Stimulated activated CD4-positive, alpha-beta T cell treated with anti-CD3 and anti-CD28 coated beads, Interleukin-15, amount 100 ng/mL, for 1 hour (primary cell): ENCODE data around the gene TRIM7.
"Not testable (repeated sequence)": the region's sequence is repeated elsewhere in the genome, so short reads cannot be mapped to it uniquely, and the experiment has no call there.

Source experiments
- DNase-seq, 2 donors: peaks; one replicate each; pipeline ENCODE4 v3.0.0-alpha.2; 2020; ENCODE audit warnings: low read depth in 1 of 2, low spot score in 1 of 2

TRIM7 gene

GRCh38 chr5:181233088-181233800 lies 28.2 kb upstream of the TRIM7 start:
- DNase-seq: no peak

- DNase-seq: no peak
These were observed 27.6 kb upstream of the TRIM7 start for GRCh38 chr5:181232593-181232992.

GRCh38 chr5:181231432-181231831 lies 26.4 kb upstream of the TRIM7 start:
- DNase-seq: no peak

DNA sequence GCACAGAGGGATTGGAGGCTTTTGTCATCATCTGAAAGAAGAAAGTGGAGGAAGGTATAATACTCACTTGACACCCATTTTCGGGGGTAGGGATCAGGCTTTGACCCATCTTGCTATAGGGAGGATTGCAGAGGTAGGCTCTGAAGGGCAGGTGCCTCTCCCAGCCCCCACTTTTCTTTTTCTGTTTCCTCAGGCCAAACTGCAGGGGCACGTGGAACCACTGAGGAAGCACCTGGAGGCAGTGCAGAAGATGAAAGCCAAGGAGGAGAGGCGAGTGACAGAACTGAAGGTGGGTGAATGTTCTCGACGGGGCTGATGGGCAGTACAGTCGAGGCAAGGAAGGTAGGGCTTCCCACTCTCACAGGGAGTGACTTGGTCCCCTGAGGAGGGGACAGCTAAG lies 25.6 kb upstream of the TRIM7 start:
- DNase-seq: no peak

- no peak for DNase-seq
These were observed 25.0 kb upstream of the TRIM7 start for GRCh38 chr5:181229996-181230395.

DNA sequence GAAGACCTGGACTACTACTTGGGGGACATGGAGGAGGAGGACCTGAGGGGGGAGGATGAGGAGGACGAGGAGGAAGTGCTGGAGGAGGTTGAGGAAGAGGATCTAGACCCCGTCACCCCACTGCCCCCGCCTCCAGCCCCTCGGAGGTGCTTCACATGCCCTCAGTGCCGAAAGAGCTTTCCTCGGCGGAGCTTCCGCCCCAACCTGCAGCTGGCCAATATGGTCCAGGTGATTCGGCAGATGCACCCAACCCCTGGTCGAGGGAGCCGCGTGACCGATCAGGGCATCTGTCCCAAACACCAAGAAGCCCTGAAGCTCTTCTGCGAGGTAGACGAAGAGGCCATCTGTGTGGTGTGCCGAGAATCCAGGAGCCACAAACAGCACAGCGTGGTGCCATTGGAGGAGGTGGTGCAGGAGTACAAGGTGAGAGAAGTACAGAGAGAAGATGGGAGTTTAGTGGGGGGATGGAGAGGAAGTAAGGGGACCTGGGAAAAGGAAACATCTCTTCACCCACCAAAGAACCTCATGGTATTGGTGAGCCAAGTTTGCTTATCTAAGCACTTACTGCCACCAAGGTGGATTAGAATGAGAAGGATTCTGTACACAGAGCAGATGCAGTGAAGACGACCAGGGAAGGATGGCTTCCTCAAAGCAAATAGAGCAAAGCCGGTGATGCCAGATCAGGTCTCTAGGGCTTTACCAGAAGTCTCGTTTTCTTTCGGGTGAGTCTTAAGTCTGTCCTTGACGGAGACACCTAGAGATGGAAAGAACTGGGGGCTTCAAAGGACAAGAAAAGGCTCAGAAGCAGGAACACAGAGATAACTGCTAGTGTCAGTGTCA lies 19.6 kb upstream of the TRIM7 start:
- DNase-seq: no peak

DNA sequence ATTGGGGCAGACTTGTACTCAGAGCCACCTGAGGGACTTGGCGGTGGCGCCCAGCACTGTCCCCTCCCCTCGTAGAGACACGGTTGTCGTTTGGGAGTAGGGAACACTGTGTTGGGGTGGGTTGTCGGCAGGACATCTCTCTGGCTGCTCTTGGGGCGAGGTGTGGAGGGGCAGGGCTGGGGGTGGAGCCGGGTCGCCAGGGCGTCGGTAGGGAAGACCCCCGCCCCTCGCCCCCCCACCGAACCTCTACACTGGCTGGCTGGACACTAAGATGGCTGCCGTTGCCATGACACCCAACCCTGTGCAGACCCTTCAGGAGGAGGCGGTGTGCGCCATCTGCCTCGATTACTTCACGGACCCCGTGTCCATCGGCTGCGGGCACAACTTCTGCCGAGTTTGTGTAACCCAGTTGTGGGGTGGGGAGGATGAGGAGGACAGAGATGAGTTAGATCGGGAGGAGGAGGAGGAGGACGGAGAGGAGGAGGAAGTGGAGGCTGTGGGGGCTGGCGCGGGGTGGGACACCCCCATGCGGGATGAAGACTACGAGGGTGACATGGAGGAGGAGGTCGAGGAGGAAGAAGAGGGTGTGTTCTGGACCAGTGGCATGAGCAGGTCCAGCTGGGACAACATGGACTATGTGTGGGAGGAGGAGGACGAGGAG lies 18.9 kb upstream of the TRIM7 start:
- no peak for DNase-seq

GRCh38 chr5:181223058-181223728 lies 18.2 kb upstream of the TRIM7 start, which contains the start of gene TRIM41:
TRIM41 (plus strand) TSS chr5:181223281; CDS start chr5:181224000, 719 bp downstream.
- DNase-seq: peak; percentile 94 to 96

- no peak for DNase-seq
These were observed 17.6 kb upstream of the TRIM7 start for GRCh38 chr5:181222630-181223057.

DNA sequence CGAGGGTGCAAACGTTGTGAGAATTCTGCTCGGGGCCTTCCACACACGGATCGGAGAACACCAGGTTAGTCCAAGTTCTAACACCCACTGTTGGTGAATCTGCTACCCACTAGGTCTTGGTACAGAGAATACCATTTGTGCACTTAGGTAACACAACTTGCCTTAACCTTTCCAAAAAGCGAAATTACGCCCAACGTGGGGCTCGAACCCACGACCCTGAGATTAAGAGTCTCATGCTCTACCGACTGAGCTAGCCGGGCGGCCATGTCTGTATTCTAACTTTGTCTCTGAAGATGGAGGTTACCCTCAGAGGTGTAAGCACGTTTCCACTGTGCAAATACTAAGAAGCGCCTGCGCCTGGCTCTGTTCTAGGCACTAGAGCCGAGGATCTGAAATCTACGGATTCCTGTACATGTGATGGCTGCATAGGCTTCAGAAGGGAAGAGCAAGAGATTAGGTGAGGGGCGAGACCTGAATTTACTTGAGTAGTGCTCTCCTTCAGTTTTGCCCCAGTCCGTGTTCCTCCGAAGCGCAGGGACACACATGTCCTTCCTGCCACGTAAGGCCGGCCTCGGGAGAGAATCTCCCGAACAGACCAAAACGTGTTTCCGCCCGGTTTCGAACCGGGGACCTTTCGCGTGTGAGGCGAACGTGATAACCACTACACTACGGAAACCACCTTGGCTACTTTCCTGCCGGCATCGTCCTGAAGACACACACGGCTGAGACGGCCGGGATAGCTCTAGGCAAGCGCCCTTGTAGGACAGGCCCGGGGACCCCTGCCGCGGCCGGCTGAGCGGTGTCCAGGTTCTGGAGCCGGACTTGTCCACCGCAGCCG lies 17.0 kb upstream of the TRIM7 start:
- peak; percentile 96 to 99 for DNase-seq

- no peak for DNase-seq
These were observed 16.3 kb upstream of the TRIM7 start for GRCh38 chr5:181221105-181221791.

DNA sequence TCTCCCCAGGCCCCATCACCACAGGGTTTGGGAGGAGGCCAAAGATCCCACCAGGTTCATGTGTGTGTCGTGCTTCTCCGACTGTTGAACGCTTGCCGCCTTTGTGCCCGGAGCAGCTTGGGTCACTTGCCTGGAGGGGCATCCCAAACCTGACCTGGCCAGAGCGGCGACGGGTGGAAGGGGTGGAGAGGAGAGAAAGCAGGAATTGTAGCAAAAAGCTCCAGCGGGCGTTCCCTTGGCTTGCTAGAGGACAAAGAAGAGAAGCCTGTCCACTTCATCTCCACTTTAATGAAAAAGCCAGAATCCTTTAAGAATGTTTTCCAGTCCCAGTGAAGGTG lies 15.2 kb upstream of the TRIM7 start:
- no peak for DNase-seq

DNA sequence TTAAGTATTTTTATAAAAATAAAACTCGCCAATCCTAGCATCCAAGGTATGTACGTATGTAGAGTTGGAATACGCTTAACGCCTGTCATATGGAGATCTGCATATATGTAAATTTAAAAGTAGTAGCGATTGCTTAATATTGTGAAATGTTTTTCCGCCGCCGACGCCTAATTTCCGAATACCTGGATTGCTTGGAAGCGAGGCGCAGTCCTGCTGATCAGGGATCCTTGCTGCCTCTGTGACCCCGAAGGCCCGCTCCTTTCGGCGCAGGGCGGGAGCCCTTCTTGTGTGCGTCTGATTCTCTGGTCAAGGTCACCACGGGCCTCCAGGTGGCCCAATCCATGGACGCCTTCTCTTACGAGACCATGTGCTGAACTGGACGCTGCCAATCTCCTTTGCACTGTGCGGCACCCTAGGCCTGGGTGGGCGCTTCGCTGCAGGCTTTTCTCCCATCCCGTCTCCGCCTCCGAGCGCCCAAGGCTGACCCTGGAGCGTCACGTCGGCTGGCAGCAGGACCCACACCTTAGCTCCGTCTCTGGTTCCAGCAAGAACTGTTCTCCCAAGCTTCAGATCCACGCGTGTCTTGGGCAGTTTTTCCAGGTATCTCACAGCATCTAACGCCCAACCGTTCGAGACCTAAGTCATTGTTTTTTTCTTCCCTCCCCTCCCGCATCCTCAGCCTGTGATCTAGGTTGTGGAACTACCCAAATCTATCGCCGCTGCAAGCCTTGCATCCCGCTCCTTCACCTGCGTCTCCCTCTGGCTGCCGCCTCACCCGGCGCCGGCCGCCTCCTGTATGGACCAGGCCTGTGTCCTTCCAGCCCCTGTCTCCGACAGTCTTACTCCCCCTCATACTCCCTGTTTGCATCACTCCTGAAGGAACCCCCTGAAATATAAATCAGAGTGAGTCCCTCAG lies 14.5 kb upstream of the TRIM7 start:
- no peak for DNase-seq

DNA sequence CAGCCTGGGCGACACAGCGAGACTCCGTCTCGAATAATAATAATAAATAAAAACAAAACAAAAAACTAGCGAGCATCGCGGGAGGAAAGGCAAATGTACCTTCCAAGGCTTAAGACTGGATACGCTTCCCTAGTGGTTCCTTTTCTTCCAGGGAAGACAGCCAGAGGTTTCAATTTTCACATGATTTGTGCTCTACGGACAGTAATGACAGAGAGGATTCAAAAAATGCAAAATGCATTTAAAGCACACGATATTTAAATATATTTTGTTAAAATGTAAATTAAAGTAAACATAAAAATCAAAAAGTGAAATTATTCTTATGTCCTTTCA lies 13.8 kb upstream of the TRIM7 start:
- no peak for DNase-seq

DNA sequence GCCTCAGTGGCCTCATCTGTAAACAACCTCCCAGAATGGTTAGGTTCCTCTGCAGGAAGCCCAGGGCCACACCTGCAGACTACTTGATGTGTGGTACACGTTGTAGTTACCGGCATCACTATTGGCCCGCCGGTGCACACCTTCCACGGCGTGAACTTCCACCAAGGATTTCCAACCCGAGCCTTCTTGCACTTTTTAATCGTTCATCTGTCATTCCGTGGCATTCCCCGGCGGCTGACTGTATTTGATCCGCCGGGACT lies 12.7 kb upstream of the TRIM7 start:
- no peak for DNase-seq

DNA sequence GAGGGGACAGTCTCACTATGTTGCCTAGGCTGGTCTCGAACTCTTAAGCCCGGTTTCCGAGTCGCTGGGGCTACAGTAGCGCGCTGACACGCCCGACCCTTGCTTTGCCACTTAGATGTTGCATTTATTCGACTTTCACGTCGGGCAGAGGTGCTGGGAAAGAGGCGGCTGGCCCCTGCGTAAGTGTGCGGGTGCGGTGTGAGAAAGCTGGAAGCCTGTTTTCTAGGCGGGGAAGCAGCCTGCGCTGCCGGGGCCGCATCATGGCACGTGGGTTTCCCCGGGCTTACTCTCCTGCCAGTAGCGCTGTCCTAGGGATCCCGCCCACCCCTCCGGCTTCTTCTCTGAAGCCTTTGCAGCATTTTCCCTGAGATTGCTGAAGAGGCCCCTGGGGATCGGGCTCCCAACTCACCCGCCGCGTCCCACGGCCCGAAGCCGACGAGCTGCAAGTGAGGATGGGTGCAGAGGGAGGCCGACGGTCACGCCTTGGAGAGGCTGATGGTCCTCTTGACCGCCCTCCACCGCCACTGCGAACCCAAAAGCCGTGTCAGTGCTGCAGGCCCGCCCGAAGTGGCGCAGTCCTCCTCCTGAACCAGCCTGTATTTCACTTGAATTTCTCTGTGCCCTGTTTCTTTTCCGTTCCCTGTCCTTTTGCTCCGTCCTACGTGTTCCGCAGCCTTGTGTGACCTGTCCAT lies 12.3 kb upstream of the TRIM7 start:
- DNase-seq: peak in 1 of 2 donors; percentile 34

- DNase-seq: no peak
These were observed 11.3 kb upstream of the TRIM7 start for GRCh38 chr5:181215997-181216989.

- not testable (repeated sequence) for DNase-seq
These were observed 9.3 kb upstream of the TRIM7 start for GRCh38 chr5:181214249-181214648.
